Activated CD4-positive, alpha-beta T cell treated with anti-CD3 and anti-CD28 coated beads for 4 hours (primary cell): ENCODE measurements around the gene PTGFRN.

ENCODE experiments used
- DNase-seq, 2 donors: peaks; one replicate each; pipeline ENCODE4 v3.0.0-alpha.2; 2020

Gene PTGFRN

DNA sequence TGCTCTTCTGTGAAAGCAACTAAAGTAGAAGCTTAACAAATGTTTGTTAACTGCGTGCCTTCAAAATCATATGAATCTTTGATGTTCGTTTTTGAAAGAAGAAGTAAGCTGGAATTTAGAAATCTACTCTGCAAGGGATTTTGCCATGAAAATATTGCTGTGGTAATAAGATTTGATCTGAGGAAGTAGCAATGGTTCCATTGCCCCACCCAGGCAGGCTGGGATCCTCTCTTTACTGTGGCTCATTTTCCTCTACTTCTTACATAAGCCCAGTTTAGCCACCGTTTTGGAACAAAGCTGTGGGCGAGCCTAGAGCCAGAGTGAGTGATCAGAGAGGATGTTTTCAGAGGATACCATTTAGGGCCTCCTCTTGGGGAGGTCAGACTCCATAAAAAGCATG is 20.3 kb upstream of the PTGFRN start:
- DNase-seq: no peak

- no peak for DNase-seq
Measured at GRCh38 chr1:116891396-116892079, 18.2 kb upstream of the PTGFRN start.

DNA sequence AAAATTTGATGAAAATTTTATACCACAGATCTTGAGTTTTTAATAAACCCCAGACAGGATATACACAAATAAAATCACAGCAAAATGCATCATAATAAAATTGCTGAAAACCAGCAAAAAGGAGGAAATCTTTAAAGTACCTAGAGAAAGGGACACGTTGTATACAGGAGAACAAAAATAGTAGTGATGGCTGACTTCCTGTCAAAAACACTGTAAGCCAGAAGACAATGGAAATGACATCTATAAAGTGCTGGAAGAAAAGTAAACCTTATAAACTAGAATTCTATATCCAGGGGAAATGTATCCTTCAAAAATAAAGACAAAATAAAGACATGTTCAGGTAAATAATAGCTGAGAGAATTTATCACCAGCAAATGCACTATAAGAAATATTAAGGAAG is 14.6 kb upstream of the PTGFRN start:
- no peak for DNase-seq

DNA sequence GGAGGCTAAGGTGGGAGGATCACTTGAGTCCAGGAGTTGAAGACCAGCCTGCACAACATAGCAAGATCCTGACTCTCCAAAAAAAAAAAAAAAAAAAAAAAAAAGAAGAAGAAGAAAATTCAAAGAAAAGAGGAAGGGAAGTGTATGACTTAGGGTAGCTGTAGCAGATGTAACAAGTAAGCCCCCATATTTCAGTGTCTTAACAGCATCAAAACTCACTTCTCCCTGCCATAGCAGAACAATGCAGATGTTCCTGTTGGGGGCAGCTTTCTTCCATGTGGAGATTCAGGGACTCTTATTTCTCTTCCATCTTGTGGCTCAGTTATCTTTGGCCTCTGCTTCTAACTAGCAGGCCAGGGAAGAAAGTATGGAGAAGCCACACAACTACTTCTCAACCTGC is 10.2 kb upstream of the PTGFRN start:
- no peak for DNase-seq

- DNase-seq: no peak
Measured at GRCh38 chr1:116900471-116901365, 9.0 kb upstream of the PTGFRN start.

GRCh38 chr1:116902027-116902426 is 7.7 kb upstream of the PTGFRN start:
- DNase-seq: no peak

GRCh38 chr1:116902723-116903383 is 6.9 kb upstream of the PTGFRN start:
- DNase-seq: no peak

DNA sequence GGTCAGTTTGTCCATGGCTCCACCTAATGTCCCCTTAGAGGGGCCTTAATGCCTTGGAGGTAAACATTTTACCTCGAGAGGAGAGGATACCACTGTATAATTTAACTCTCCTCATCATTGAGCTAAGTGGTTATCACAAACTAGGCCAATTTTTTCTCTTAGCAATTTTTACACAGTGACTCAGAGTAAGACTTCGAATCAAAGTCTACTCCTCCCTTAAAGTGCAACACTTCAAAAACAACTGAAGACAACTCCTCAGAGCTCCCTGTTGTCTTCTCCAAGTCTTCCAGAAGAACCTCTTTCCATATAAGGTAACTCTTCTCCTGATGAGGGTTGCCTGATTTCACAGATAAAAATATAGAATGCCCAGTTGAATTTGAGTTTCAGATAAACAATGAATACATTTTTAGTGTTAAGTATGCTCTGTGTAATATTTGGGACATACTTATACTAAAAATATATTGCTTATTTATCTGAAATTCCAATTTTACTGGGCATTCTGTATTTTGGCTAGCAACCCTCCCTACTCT is 4.9 kb upstream of the PTGFRN start:
- no peak for DNase-seq

DNA sequence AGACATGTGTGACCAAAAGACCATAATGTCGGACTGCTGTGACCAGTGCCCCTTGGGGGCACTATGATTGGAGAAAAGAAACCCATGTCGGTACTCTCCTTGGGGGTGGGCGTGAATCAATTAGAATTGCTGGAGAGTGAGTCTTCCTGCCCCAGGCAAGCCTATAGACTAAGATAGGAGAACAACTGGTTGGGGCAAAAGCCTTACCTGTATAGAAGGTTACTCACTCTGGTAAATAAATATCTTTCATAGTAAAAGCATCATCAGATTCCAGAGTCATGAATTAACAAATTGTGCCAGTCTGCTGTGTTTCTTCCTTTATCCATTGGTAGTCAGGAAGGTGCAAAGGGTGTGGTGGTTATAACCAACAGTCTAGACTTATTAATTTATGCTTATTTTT is 2.9 kb upstream of the PTGFRN start:
- DNase-seq: no peak

DNA sequence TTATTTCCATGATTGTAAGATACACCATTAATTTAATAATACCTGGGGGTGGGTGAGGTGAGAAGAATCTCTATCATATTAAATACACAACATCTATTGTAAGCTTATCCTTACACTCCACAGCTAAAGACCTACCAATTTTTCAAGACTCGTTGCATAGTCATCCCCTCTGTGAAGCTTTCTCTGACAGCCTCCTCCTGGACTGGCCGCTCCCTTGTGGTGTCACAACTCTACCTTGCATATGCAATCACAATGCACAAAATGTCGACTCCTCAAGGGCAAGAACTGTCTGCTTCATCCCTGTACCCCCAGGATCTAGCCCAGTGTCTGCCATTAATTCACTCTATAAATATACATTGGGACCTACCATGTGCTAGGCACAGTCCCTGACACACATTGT is 2.4 kb upstream of the PTGFRN start:
- no peak for DNase-seq

GRCh38 chr1:116908266-116908665 is 1.4 kb upstream of the PTGFRN start:
- DNase-seq: no peak

GRCh38 chr1:116908820-116909511 is 750 bp upstream of the PTGFRN start:
- no peak for DNase-seq

GRCh38 chr1:116910379-116911187 is 867 bp downstream of the PTGFRN start:
- peak; percentile 27 to 49 for DNase-seq

DNA sequence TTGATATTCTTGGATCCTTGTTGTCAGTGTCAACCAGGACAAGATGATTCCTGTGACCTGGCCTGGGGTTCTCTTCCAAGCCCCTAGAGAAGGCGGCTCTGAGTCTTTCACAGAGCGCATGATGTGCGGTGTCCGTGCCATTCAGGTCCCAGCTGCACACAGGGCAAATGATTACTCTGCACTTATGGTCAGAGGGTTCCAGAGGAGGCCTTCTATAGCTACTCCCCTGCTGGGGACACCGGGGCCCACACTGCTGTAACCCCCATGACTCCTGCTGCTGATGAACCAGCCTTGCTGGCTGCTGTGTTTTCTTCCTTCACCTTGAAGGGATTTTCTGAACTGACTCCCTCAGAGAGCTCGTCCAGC is 1.5 kb downstream of the PTGFRN start:
- DNase-seq: no peak

DNA sequence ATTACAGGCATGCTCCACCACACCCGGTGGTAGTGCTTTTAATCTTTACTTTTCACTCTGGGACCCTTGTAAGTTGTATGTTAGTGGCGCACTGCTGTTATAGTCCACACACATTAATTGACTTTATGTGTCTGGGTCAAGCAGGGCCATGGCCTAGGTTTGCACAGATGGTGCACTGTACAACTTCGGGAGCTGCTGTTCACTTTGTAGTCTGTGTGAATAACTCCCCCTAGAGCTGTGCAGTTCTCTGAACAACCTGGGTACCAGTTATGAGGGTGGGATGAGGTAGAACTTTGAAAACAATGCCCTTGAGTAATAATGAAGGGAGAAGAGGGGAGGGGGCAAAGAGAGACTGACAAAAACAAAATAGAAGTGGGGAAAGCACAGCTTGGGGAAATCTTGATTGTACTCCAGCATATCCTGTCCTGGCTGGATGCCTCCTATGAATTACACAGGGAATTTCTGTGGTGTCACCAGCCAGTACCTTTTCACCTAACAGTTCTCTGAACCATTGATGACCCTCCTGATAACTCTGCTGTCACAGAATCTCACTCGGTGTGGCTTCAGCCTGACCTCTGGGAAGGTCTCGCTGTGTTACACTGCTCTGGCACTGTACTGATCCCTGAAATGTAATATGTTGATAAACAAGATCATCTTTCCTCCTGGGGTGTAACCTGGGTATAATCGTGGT is 2.2 kb downstream of the PTGFRN start:
- no peak for DNase-seq

DNA sequence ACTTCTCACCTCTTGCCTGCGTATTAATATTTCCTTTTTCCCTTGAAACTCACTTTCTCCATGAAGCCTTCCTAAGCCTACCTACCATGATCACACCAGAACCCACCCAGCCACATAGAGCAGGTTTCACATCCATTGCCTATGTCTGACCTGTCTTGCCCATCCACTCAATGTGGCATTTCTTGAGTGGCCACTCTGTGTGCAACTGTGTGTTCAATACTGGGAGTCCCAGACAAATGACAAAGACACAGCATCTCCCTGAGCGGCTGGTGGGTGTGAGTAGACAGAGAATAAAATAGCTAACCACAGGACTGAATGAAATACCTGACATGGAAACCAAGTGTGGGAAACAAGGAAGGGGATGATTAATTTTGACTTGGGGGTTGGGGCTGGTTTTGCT is 3.1 kb downstream of the PTGFRN start:
- no peak for DNase-seq

DNA sequence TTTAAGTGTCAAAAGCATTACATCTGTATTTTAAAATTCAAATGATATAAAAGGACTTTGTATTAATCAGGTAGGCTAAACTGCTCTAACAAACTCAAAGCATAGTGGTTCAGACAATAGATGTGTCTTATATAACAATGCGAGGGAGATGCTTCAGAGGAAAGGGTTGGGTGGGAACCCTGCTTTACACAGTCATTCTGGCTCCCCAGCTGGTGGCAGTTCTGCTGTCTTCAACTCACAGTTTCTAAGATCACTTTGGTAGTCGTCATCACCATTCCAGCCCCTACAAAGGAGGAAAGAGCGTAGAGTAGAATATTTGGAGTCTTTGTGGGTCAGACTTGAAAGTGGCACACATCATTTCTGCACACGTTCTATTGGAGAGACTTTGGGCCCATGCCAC is 4.2 kb downstream of the PTGFRN start:
- no peak for DNase-seq

- no peak for DNase-seq
Measured at GRCh38 chr1:116914667-116915066, 5.0 kb downstream of the PTGFRN start.

- no peak for DNase-seq
Measured at GRCh38 chr1:116915086-116915661, 5.5 kb downstream of the PTGFRN start.

DNA sequence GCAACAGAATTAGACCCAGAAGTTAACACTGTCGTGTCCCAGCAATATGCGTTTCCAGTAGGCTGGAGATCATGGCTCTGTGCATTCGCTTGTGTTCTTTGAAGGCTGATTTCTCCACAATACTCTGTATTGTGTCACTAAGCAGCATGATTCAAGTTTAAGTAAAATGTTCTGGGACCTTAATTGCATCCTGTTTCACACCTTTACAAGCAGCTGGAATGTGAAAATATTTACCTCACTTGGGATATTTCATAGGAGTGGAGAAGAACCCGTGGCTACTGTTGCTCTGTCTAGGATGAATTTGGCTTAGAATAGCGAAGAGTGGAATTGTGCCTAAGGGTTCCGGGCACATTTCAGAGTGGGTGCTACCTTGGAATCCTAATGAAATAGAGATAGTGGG is 6.3 kb downstream of the PTGFRN start:
- DNase-seq: no peak
